ENCODE data around the gene PARP8.
"Not testable (repeated sequence)": the region's sequence is repeated elsewhere in the genome, so short reads cannot be mapped to it uniquely, and the experiment has no call there.

PARP8 gene

DNA sequence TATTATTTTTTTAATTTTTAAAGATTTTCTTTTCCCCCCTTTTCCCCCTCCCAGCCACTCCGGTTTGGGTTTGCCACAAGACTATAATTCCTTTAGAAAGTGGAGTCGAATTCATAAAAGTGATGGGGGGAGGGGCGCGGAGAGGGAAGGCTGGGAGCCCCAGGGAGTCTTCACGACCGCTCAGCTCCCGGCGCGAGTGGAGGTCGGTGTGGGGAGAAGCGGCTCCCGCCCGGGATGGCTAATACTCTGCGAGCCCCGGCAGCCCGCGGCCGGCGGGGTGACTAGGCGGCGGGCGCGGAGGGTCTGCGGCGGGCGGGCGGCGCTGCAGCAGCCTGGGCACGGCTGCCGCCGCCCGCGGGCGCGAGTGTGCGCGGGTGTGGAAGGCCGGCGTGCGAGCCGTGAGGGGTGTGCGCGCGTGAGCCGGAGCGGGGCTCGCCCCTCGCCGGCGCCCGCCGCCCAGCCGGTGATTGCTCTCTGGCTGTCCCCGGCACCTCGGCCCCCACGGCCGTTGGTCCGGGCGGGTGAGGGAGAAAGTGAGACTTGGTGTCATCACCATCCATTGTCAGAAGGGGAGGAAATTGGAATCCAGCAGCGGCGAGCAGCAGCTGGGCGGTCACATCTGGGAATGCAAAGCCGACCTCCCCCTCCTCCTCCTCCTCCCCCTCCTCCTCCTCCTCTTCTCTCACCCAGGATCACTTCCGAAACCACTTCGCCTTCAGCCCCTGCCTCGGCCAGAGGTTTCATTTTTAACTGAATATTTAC is at the start of gene PARP8:
TSS of gene PARP8 (plus strand) at position 377 of the 762 bp plus-strand sequence. CDS start 459 bp downstream, outside the sequence.
- TF ChIP-seq, protein P1, sequence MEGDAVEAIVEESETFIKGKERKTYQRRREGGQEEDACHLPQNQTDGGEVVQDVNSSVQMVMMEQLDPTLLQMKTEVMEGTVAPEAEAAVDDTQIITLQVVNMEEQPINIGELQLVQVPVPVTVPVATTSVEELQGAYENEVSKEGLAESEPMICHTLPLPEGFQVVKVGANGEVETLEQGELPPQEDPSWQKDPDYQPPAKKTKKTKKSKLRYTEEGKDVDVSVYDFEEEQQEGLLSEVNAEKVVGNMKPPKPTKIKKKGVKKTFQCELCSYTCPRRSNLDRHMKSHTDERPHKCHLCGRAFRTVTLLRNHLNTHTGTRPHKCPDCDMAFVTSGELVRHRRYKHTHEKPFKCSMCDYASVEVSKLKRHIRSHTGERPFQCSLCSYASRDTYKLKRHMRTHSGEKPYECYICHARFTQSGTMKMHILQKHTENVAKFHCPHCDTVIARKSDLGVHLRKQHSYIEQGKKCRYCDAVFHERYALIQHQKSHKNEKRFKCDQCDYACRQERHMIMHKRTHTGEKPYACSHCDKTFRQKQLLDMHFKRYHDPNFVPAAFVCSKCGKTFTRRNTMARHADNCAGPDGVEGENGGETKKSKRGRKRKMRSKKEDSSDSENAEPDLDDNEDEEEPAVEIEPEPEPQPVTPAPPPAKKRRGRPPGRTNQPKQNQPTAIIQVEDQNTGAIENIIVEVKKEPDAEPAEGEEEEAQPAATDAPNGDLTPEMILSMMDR (conservative IDR thresholded peaks at IDR 0.05; ENCODE audit: control insufficient read depth, insufficient read depth, low read depth, low read length) = no peak
- H3K4me3 ChIP-seq (ENCODE audit: control insufficient read depth, low read depth, low read length) = peak within 1 kb of the TSS; percentile 80
- peak; percentile 43 for DNase-seq (ENCODE audit: low read depth)

DNA sequence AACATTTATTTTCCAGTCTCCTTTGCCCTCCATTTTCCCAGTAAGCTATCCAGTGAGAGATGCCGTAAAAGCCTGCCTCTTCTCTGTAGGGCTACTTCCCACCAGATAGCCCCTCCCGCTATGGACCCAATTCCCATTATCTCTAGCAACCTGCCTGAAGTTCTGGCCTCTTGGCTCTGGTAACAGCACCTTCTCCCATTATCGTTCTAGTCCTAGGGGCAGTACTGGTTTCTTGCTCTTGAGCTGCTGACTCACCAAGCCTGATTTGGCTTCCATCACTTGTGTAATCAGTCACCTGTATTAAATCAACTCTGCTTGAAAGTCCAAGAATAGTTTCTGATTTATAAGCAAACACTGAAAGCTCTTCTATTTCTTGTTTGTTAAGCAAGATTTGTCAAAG is 42.8 kb upstream of the PARP8 start:
- TF ChIP-seq, protein P1 (conservative IDR thresholded peaks at IDR 0.05; ENCODE audit: control insufficient read depth, insufficient read depth, low read depth, low read length) = no peak
- no peak overlapping the region for H3K4me3 ChIP-seq (ENCODE audit: control insufficient read depth, low read depth, low read length)
- DNase-seq (ENCODE audit: low read depth) = peak; percentile 3

DNA sequence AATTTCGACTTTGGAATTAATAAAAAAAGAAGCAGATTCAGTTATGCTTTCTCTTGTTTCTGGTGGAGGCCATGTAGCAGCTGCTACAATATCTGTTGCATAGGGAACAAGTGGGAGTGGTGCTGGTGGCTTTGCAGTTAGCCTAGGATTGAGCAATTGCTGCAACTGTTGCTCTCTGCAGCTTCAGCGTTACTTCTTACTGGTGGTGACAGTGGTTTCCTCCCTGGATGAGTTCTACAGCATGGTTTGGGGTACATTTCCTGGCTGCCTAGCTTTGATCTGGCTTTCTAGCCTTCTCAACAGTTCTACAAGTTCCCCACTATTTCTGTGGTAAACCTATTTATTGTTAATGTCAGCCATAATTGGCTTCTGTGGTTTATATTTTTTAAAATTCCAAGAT is 31.6 kb upstream of the PARP8 start:
- not testable (repeated sequence) for DNase-seq (ENCODE audit: low read depth); H3K4me3 ChIP-seq (ENCODE audit: control insufficient read depth, low read depth, low read length)

- not testable (repeated sequence) for H3K4me3 ChIP-seq (ENCODE audit: control insufficient read depth, low read depth, low read length); DNase-seq (ENCODE audit: low read depth)
These were observed 28.9 kb upstream of the PARP8 start for GRCh38 chr5:50637576-50637975.

- TF ChIP-seq, protein P1 (conservative IDR thresholded peaks at IDR 0.05; ENCODE audit: control insufficient read depth, insufficient read depth, low read depth, low read length) = no peak
These were observed 19.8 kb upstream of the PARP8 start for GRCh38 chr5:50646591-50646990.

GRCh38 chr5:50647726-50648125 is 18.7 kb upstream of the PARP8 start:
- TF ChIP-seq, protein P1 (conservative IDR thresholded peaks at IDR 0.05; ENCODE audit: control insufficient read depth, insufficient read depth, low read depth, low read length) = no peak
- no peak for DNase-seq (ENCODE audit: low read depth)
- H3K4me3 ChIP-seq (ENCODE audit: control insufficient read depth, low read depth, low read length) = no peak overlapping the region

More at GRCh38 chr5:50646591-50646990, 19.8 kb upstream of the PARP8 start:
- DNase-seq (ENCODE audit: low read depth) = no peak
- H3K4me3 ChIP-seq (ENCODE audit: control insufficient read depth, low read depth, low read length) = no peak overlapping the region

DNA sequence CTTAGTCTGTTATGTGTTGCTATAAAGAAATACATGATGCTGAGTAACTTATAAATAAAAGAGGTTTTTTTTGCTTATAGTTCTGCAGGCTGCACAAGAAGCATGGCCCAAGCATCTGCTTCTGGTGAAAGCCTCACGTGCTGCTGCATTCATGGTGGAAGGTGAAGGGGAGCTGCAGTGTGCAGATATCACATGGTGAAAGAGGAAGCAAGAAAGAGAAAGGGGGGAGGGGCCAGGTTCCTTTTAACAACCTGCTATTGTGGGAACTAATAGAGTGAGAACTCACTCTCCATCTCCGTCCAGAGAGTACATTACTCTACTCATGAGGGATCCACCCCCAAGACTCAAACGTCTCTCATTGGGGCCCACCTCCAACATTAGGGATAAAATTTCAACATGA is 12.5 kb upstream of the PARP8 start:
- no peak for DNase-seq (ENCODE audit: low read depth)
- TF ChIP-seq, protein P1 (conservative IDR thresholded peaks at IDR 0.05; ENCODE audit: control insufficient read depth, insufficient read depth, low read depth, low read length) = no peak
- H3K4me3 ChIP-seq (ENCODE audit: control insufficient read depth, low read depth, low read length) = no peak overlapping the region
